Ovary (tissue), 9 donors: ENCODE data around the gene TSPAN5. TPM values are rescaled to one million over a fixed set of nuclear protein-coding genes. Genes with fewer than 3 reads are reported as not detected.
A peak's percentile ranks its signal among the peaks of the same experiment; 100 is the strongest.

Experiments
- DNase-seq, 5 donors: peaks; one replicate each; pipeline ENCODE4 v3.0.0-alpha.2; 2019 to 2020
- H3K27ac ChIP-seq, 2 donors: fragments of 200-600 bp; one replicate each; pipeline versions ENCODE4 v1.5.1 to v1.8.0; 2019 to 2022
- H3K27me3 ChIP-seq: fragments of 200-600 bp; one replicate; pipeline ENCODE4 v1.8.0; 2022
- H3K36me3 ChIP-seq: fragments of 200-600 bp; sonication (generic); one replicate; pipeline ENCODE4 v1.5.1; 2019
- H3K4me1 ChIP-seq: one replicate; pipeline ENCODE4 v1.8.1; 2013; ENCODE audit warnings: mild to moderate bottlenecking, moderate library complexity; ENCODE audit not compliant: insufficient read depth
- H3K4me3 ChIP-seq: fragments of 200-600 bp; sonication (generic); one replicate; pipeline ENCODE4 v1.5.1; 2017
- H3K9me3 ChIP-seq, 2 donors: fragments of 200-600 bp in 1 of 2; sonication (generic) in 1 of 2; one replicate each; pipeline versions ENCODE4 v1.5.1 to v1.8.1; 2013 to 2019; ENCODE audit warnings: mild to moderate bottlenecking in 1 of 2, moderate library complexity in 1 of 2
- EP300 ChIP-seq: sonication (generic); formaldehyde crosslinking; IDR thresholded peaks from one replicate; pipeline ENCODE4 v1.6.1; 2017; ENCODE audit warnings: antibody characterized with exemption
- POLR2A ChIP-seq: fragments of 450-650 bp; IDR thresholded peaks from one replicate; pipeline ENCODE4 v1.6.1; 2017; ENCODE audit warnings: antibody characterized with exemption, mild to moderate bottlenecking, moderate library complexity
- WGBS, 3 donors: extraction: QIAGEN DNeasy Blood & Tissue Kit in 1 of 3; methylation state at CpG; one replicate each; pipeline versions ENCODE4 v1.1.5 to v1.1.7; 2013 to 2017; 5-methylcytosine and 5-hydroxymethylcytosine counted together
- intact Hi-C, 4 donors: fragments of 100-400 bp; cut with DNase I; formaldehyde crosslinking; loops; one replicate each; pipeline versions ENCODE4 v1.11.0 to v1.15.1; 2022 to 2023
- polyA plus RNA-seq, 2 donors: library from polyadenylated mRNA; stranded (reverse); fragments of 200-250 nt in 1 of 2; fragments of 350-450 nt in 1 of 2; fragmentation: Illumina TruSeq in 1 of 2; extraction: RNeasy Lipid Tissue Mini Kit (QIAGEN cat#74804) in 1 of 2; gene quantifications; one replicate each; pipeline ENCODE4 v1.2.3, GENCODE V29; 2013 to 2014
- total RNA-seq, 7 donors: library from RNA; depleted of rRNA in 2 of 7; stranded (reverse); fragments of >200 nt in 2 of 7; fragmentation: NEBNext Ultra II Directional in 3 of 7; extraction: Animal tissue kit (Norgen Biotek cat#: 25700) in 3 of 7; gene quantifications; one replicate each; pipeline versions ENCODE4 v1.1.0 to v1.2.4, GENCODE V29; 2016 to 2023
- TF ChIP-seq, protein P1 (sequence below), 3 donors: fragments of 450-650 bp in 2 of 3; fragments of 200-600 bp in 1 of 3; IDR thresholded peaks; one replicate each; pipeline versions ENCODE4 v1.5.1 to v1.8.0; 2016 to 2022; ENCODE audit warnings: antibody characterized with exemption in 3 of 3, mild to moderate bottlenecking in 1 of 3
- donor health status: DM: no; HTN: no; CAD: no; lungs with moderate emphysema.
- donor health status: DM: no; HTN: no; CAD: no.
- donor health status: Bipolar disorder and iron deficiency.
- donor health status: DM: yes; HTN: yes; CAD: no.
- donor health status: DM: no; HTN: no; CAD: no.
- donor health status: DM: yes; HTN: yes; CAD: no.

TSPAN5 gene
- total and polyA plus RNA-seq, 9 donors, result 34.0 to 69.5 (median 48.2) TPM

DNA sequence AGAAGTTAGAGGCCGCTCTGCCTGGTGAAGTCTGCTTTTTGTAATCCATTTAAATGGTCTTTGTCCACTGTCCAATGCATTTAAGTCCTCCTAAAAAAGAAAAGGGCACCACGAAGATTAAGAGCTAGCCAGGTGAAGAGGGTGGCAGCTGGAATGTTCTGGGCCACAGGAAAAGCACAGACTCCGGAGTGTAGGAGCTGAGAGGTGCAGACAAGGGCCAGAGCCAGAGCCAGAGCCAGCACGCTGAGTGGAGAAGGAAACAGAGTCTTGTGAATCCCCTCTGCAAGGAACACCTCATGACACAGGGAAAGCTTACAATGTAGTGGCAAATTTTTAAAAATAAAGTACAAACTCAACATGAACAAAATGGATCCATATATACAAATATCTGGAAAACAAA is 83.6 kb downstream of the TSPAN5 start:
- H3K4me3 ChIP-seq, result no peak overlapping the region
- DNase-seq, result no peak
- no peaks in the 10 kb centered on the region for H3K9me3 ChIP-seq
- 52 to 83% (median 80%) methylated on average over 4 of the region's 4 CpGs for WGBS, 3 donors
- peaks cover 14% of the 10 kb centered on the region for H3K4me1 ChIP-seq
- TF ChIP-seq POLR2A, result no peak
- no peak for TF ChIP-seq EP300
- peak overlapping the region in 1 of 2 donors; percentile 27 for H3K27ac ChIP-seq
- intact Hi-C loops, result no loop called here
- no peaks in the 10 kb centered on the region for H3K27me3 ChIP-seq
- no peaks in the 10 kb centered on the region for H3K36me3 ChIP-seq

DNA sequence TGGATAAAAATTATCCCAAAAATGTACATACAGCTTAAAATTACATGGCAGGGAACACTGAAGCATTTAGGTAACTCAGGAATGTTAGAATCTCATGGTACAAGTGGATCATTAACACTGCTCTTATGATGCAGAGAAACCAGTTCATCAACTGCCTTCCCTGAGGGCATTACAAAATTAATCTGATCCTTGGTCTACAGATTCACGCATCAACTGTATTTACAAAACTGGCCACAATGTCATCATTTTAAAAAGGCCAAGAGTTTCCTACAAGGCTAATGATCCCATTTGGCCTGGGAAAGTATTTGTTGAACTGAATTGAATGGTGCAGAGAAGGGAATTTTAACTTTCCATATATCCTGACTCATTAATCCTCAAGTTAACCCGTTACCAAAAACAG is 84.6 kb downstream of the TSPAN5 start:
- Histone ChIP-seq H3K4me3 (no peak overlapping the region), H3K36me3 (no peaks in the 10 kb centered on the region), H3K4me1 (peaks cover 17% of the 10 kb centered on the region), H3K9me3 (no peaks in the 10 kb centered on the region), H3K27ac (no peak overlapping the region), H3K27me3 (no peaks in the 10 kb centered on the region)
- TF ChIP-seq, protein P1, sequence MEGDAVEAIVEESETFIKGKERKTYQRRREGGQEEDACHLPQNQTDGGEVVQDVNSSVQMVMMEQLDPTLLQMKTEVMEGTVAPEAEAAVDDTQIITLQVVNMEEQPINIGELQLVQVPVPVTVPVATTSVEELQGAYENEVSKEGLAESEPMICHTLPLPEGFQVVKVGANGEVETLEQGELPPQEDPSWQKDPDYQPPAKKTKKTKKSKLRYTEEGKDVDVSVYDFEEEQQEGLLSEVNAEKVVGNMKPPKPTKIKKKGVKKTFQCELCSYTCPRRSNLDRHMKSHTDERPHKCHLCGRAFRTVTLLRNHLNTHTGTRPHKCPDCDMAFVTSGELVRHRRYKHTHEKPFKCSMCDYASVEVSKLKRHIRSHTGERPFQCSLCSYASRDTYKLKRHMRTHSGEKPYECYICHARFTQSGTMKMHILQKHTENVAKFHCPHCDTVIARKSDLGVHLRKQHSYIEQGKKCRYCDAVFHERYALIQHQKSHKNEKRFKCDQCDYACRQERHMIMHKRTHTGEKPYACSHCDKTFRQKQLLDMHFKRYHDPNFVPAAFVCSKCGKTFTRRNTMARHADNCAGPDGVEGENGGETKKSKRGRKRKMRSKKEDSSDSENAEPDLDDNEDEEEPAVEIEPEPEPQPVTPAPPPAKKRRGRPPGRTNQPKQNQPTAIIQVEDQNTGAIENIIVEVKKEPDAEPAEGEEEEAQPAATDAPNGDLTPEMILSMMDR (IDR thresholded peaks at IDR 0.05), result no peak
- TF ChIP-seq POLR2A (no peak), EP300 (no peak)
- no peak for DNase-seq
- intact Hi-C loops, result no loop called here
- 48 to 87% (median 68%) methylated on average over 2 of the region's 2 CpGs for WGBS, 3 donors

DNA sequence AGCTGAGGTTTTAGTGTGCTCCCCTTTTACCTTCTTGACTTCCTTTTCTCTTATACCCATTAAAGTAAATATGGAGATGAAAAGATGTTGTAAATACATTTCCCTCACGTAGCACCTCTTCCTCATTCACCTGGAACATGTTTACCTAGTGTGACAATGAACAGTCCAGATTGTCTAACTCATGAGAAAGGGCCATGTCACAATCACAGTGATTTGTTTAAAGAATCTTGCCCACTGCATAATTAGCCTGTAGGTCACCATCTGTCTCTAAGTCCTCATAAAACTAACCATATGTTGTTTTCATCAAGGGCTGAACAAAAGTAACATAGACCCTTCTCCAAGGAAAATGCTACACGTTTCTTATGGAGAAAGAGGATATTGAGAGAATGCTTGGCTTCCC is 85.7 kb downstream of the TSPAN5 start:
- H3K27ac ChIP-seq, result peak overlapping the region in 1 of 2 donors; percentile 21
- TF ChIP-seq EP300, result no peak
- TF ChIP-seq, protein P1 (IDR thresholded peaks at IDR 0.05), result no peak
- no peak for TF ChIP-seq POLR2A
- H3K27me3 ChIP-seq, result no peaks in the 10 kb centered on the region

GRCh38 chr4:98571161-98571786 is 87.1 kb downstream of the TSPAN5 start:
- WGBS, 3 donors, result 84 to 88% (median 85%) methylated on average over 11 of the region's 11 CpGs
- H3K4me1 ChIP-seq, result peaks cover 19% of the 10 kb centered on the region

More for the DNA sequence above, 85.7 kb downstream of the TSPAN5 start:
- intact Hi-C loops, result no loop called here
- Histone ChIP-seq H3K9me3 (no peaks in the 10 kb centered on the region), H3K36me3 (no peaks in the 10 kb centered on the region), H3K4me3 (no peak overlapping the region), H3K4me1 (peaks cover 14% of the 10 kb centered on the region)
- 36 to 84% (median 78%) methylated on average over 2 of the region's 2 CpGs for WGBS, 3 donors
- DNase-seq, result no peak

More at GRCh38 chr4:98571161-98571786, 87.1 kb downstream of the TSPAN5 start:
- Histone ChIP-seq H3K27ac (no peak overlapping the region), H3K27me3 (no peaks in the 10 kb centered on the region), H3K36me3 (no peaks in the 10 kb centered on the region), H3K4me3 (no peak overlapping the region), H3K9me3 (no peaks in the 10 kb centered on the region)
- intact Hi-C loops, result no loop called here
- TF ChIP-seq EP300, result no peak
- TF ChIP-seq POLR2A, result no peak
- TF ChIP-seq, protein P1 (IDR thresholded peaks at IDR 0.05), result no peak
- no peak for DNase-seq
